Stimulated activated CD4-positive, alpha-beta T cell treated with anti-CD3 and anti-CD28 coated beads, Interleukin-1b, Interleukin-23, amount 100 ng/mL, for 24 hours (primary cell): ENCODE data around the gene WDR82.
"Not testable (repeated sequence)": the region's sequence is repeated elsewhere in the genome, so short reads cannot be mapped to it uniquely, and the experiment has no call there.

Source experiments
- DNase-seq, 4 experiments: peaks; one replicate each; pipeline ENCODE4 v3.0.0-alpha.2; 2020; ENCODE audit warnings: low read depth in 4 of 4, low spot score in 1 of 4

Gene WDR82

GRCh38 chr3:52290596-52291507 lies 12.4 kb upstream of the WDR82 start:
- no peak for DNase-seq

DNA sequence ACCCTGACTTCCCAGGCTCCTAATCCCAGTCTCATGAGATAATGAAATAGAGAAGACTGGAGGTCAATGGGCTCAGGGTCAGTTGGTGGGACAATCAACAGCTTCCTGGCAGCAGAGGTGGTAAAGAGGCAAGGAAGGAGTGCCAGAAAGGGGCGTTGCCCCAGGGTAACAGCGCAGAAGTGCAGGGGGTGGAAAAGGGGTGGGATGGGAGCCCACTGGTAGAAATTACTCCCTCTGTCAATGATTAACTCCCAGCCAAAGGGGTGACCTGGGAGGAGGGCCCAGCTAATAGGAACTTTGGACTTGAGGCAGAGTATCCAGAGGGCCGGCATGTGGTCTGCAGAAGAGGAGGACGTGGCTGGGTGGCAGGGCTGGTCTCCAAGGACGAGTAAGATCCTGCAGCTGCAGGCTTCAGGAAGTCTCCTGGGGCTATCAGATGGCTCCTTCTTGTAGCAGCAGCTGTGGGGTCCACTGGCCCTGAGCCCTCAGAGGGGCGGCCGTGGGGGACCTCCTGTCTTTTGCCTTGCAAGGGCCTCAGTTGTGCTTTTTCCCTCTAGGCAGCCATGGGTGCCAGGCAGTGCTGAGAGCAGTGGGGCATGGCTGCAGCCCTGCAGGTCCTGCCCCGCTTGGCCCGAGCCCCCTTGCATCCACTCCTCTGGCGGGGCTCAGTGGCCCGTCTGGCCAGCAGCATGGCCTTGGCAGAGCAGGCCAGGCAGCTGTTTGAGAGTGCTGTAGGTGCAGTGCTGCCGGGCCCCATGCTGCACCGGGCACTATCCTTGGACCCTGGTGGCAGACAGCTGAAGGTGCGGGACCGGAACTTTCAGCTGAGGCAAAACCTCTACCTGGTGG lies 11.5 kb upstream of the WDR82 start:
- no peak for DNase-seq

GRCh38 chr3:52289338-52289746 lies 10.9 kb upstream of the WDR82 start:
- no peak for DNase-seq

DNA sequence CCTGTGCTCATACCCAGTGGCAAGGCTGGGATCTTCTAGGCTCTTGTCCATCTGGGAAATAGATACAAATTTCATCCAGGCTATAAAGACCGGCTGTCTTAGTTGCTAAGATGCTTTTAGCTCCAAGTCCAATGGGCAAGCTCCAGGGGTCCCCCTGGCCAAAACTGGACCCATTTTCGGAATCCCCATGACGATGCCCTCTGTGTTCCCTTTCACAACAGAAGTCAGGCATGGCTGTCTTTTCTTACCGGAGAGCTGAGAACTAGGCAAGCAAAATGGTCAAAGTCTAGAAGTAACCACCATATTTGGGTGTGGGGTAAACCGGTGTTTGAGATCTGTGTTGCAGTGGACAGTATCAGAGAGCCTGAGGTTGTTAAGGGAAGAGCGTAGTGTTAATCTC lies 10.2 kb upstream of the WDR82 start:
- DNase-seq: no peak

DNA sequence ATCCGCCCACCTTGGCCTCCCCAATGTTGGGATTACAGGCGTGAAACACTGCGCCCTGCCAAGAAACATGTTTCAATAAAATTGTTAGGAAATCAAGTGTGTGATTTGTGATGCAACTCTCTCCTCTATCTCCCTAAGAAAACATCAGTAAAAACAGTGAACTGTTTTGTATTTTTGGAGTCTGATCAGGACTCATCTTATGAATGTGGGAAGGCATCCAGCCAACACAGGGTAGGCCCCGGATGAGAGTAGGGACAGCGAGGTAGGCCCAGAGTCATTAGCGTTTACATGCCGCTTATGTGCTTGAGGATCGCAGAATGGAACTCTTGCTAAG lies 8.3 kb upstream of the WDR82 start:
- DNase-seq: no peak

DNA sequence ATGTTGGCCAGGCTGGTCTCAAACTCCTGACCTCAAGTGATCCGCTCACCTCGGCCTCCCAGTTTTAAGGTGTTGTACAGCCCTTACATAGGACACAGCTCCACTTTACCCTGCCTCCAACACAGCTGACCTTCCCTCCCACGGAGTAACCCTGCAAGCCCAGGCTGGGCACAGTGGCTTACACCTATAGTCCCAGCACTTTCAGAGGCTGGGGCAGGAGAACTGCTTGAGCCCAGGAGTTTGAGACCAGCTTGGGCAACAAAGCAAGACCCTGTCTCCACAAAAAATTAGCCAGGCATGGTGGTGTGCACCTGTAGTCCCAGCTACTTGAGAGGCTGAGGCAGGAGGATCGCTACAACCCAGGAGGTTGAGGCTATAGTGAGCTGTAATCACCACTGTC lies 5.6 kb upstream of the WDR82 start:
- not testable (repeated sequence) for DNase-seq

DNA sequence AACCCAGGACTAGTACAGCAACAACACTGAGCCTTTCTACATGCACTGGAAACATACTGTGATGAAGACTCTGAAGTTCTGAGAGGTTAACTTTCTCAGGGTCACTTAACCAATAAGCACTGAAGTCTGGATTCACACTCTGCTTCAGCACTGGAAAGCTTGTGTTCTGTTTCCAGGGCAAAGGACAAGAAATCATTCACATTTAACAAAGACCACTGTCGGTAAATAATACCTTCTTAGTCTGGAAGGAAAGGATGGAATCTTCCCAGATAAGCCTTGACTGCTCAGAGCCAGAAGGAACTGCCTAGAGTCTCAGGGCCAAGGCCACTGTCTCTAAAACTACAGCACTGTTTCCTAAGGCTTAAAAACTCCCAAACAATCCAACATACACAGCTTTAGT lies 4.9 kb upstream of the WDR82 start:
- DNase-seq: no peak

GRCh38 chr3:52281981-52282801 lies 3.7 kb upstream of the WDR82 start:
- no peak for DNase-seq

DNA sequence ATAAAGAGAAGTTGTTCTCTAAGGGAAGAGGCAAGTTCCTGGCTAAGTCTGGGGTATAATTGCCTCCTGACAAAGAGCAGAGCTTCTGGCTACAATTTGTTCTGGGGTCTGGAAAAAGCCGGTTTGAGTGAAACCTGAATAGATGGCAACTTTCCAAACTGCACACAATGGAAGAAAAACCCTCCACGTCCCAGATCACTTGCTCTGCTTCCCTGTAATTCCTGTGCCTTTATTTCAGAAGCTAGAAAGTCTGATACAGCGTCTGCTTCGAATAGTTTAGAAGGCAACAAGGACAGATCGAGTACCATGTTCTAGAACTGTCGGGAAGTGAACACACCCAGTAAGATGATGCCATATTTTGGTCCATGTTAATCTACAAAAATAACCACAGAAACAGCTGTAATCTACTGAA lies 1.6 kb upstream of the WDR82 start:
- DNase-seq: no peak

DNA sequence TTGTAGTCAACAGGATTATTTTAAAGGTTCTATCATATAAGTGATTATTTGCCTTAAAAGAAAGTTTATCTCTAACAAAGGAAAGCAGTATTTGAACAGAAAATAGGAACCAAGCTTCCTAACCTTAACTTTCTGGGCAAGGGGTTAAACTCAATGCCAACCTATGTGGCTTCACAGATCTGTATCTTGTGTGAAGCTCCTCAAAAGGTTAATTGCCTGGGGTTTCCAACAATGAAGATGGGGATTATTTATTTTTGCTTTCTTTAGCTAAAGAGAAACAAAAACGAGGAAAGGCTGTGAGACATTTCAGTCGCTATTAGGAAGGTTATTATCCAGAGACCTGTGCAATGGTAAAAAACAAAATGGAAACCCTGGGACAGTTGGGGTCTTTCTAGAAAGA lies 1.1 kb upstream of the WDR82 start:
- no peak for DNase-seq

DNA sequence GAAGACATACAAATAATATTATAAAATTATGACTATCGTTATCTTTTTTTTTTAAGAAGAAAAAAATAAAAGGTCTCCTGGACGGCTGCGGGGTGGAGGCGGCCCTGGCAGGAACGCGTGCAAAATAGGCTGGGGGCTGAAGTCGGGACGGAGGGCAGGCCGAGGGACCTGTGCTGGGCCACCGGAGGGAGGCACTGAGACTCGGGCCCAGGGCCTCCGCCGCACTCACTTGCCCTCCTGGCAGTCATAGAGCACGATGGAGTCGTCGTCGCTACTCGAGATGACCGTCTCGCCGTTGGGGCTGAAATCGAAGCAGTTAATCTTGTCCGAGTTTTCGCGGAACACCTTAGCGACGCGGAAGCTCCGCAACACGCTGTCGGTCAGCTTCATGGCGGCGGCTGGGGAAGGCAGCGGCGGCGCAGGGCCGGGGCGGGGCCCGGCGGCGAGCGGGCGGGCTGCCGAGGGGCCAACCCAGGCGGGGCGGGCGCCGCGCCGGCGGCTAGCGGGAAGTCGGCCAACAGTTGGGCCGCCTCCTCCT lies 408 bp downstream of the WDR82 start:
- peak in 1 of 4 experiments; percentile 58 for DNase-seq

DNA sequence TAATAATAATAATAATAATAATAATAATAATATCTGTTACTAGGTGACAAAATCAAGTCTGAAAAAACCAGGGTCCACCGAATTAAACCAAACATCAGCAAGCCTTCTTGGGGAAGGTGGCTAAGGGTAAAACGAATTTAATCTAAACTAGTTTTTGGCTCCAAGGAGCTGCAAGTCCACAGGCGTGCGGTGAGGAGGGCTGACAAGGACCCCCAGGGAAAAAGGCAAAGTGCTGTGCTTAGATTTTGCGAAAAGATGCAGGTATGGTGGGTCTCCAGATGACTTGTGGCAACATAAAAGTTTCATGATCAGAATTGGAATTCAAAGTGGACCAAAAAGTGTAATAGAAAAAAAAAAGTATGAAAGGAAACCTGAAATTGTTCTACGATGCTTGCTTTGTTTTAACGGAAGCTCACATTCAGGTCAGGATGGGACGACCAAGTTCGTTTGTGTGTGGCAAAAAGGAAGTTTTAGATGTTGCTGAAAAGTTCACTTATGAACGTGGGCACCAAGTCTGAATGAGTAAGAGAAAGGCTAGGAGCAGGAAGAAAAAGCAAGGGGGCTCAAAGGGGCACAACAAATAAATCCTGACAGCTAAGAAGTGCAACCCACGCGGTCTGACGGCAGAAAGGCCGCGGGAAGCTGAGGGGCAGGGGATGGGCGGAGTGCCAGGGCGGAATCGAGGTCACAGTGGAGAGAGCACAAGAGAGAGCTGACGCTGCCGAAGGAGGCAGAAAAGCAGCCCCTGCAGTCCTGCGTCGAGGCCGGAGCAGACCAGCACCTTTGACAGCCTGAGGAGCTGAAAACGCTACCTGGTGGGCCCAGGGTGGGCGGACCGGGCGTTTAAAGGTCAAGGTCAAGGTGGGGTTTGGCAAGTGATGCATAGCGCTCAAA lies 1.1 kb downstream of the WDR82 start:
- DNase-seq: peak in 3 of 4 experiments; percentile 56 to 76 (median 69)

DNA sequence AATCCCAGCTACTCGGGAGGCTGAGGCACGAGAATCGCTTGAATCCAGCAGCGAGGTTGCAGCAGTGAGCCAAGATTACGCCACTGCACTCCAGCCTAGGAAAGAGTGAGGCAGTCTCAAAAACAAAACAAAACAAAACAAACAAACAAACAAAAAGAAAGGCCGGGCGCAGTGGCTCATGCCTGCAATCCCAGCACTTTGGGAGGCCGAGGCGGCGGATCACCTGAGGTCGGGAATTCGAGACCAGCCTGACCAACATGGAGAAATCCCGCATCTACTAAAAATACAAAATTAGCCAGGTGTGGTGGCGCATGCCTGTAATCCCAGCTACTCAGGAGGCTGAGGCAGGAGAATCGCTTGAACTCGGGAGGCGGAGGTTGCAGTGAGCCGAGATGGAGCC lies 3.7 kb downstream of the WDR82 start:
- not testable (repeated sequence) for DNase-seq

GRCh38 chr3:52272831-52273230 lies 5.6 kb downstream of the WDR82 start:
- DNase-seq: no peak

DNA sequence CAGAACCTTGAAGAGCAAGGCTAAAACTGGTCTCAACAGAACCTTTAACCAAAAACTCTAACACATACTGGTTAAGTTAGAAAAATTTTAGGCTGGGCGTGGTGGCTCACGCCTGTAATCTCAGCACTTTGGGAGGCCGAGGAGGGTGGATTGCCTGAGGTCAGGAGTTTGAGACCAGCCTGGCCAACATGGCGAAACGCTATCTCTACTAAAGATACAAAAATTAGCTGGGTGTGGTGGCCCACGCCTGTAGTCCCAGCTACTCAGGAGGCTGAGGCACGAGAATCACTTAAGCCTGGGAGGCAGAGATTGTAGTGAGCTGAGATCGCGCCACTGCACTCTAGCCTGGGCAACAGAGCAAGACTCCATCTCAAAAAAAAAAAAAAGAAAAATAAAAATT lies 6.3 kb downstream of the WDR82 start:
- not testable (repeated sequence) for DNase-seq

DNA sequence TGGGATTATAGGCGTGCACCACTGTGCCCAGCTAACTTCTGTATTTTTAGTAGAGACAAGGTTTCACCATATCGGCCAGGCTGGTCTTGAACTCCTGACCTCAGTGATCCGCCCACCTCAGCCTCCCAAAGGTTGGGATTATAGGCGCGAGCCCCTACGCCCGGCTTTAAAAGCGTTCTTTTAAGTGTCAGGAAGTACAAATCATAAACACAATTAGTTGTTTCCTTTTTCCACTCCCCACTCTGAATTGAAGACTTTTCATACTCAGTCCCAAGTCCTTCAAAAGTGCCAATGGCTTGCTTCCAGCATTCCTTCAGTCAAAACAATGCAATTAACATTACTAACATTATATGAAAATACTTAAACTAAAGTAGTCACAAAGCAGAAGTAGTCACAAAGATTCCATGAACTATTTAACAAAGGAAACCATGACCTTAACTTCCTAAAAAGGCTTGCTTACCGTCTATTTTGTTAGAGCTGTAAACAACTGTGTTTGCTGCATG lies 8.1 kb downstream of the WDR82 start:
- no peak for DNase-seq

DNA sequence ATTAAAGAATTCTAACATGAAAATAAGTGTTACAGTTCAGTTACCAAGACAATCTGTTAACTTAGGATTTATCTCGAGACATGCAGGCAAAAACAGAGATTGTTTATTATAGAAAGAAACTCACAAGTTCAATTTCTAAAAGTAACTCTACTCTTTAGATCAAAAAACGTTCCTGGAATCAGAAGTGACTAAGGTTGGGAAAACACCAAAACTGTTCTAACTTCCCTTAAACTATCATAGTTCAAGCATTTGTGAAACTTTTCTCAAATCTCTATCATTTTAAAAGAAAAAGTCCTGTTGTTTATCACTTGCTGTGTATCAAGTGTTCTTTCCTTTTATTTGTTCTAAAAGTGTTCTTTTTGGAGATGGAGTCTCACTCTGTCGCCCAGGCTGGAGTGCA lies 8.7 kb downstream of the WDR82 start:
- no peak for DNase-seq

- DNase-seq: no peak
These were observed 10.4 kb downstream of the WDR82 start for GRCh38 chr3:52268036-52268435.

DNA sequence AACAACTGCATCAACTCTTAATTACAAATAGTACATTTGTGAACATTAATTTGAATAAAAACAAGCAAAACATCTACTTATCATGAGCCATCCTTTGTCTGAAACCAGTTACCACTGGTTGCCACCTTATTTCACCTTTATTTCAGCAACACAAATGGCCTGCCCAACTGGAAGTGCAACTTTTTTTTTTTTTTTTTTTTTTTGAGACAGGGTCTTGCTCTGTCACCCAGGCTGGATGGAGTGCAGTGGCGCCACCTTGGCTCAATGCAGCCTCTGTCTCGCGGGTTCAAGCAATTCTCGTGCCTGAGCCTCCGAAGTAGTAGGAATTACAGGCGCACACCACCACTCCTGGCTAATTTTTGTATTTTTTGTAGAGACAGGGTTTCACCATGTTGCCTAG lies 13.1 kb downstream of the WDR82 start:
- no peak for DNase-seq

DNA sequence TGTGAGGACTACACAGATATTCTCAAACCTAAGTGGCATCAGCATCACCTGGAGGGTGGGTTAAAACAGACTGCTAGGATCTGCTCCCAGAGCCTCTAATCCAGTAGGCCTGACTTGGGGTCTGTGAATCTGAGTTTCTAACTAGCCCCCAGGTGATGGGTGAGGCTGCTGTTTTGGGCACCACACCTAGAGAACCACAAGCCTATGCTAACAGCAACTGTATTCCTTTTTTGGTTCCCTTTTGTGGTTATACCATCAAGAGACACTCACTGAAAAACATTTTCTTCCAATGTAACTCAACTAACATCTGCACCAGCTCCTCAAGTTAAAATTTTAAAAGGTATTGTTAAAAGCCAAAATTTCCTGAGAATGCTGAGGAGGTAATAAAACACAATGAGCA lies 16.0 kb downstream of the WDR82 start:
- DNase-seq: no peak
